Adipocyte (in vitro differentiated cells): ENCODE measurements around the gene CABP2.
"Not testable (repeated sequence)": the region's sequence is repeated elsewhere in the genome, so short reads cannot be mapped to it uniquely, and the experiment has no call there.

Source experiments
- DNase-seq: peaks from one replicate; pipeline ENCODE4 v3.0.0-alpha.2; 2015; ENCODE audit warnings: low read depth
- H3K27me3 ChIP-seq: replicated peaks from 2 replicates; pipeline ENCODE4 v1.7.0; 2013; ENCODE audit warnings: mild to moderate bottlenecking, low read length, moderate library complexity; ENCODE audit not compliant: control insufficient read depth, insufficient read depth
- H3K36me3 ChIP-seq: 2 replicates; pipeline ENCODE4 v1.7.0; 2013; ENCODE audit warnings: low read length, mild to moderate bottlenecking, moderate library complexity; ENCODE audit not compliant: control insufficient read depth, insufficient read depth, severe bottlenecking
- H3K4me1 ChIP-seq: 2 replicates; pipeline ENCODE4 v1.7.0; 2013; ENCODE audit warnings: mild to moderate bottlenecking, low read length, moderate library complexity; ENCODE audit not compliant: control insufficient read depth, insufficient read depth
- H3K4me3 ChIP-seq: 2 replicates; pipeline ENCODE4 v1.7.0; 2013; ENCODE audit warnings: mild to moderate bottlenecking, low read length, moderate library complexity
- H3K9ac ChIP-seq: 2 replicates; pipeline ENCODE4 v1.7.0; 2013; ENCODE audit warnings: mild to moderate bottlenecking, low read length, moderate library complexity
- H3K9me3 ChIP-seq: 2 replicates; pipeline ENCODE4 v1.7.0; 2013; ENCODE audit warnings: mild to moderate bottlenecking, low read length, moderate library complexity; ENCODE audit not compliant: control insufficient read depth

Gene CABP2

GRCh38 chr11:67482275-67482826 is 40.9 kb downstream of the CABP2 start:
- Histone ChIP-seq H3K36me3 (no peaks in the 10 kb centered on the region), H3K9ac (peak overlapping the region; percentile 92), H3K4me3 (peak overlapping the region; percentile 82), H3K27me3 (no peaks in the 10 kb centered on the region), H3K9me3 (no peaks in the 10 kb centered on the region), H3K4me1 (peaks cover 7% of the 10 kb centered on the region)
- DNase-seq = no peak

- H3K4me1 ChIP-seq, DNase-seq, H3K36me3 ChIP-seq, H3K9me3 ChIP-seq, H3K27me3 ChIP-seq, H3K9ac ChIP-seq, H3K4me3 ChIP-seq: not testable (repeated sequence)
Measured at GRCh38 chr11:67477344-67478050, 45.7 kb downstream of the CABP2 start.

- not testable (repeated sequence) for H3K4me1 ChIP-seq, H3K9ac ChIP-seq, H3K9me3 ChIP-seq, H3K36me3 ChIP-seq, DNase-seq, H3K27me3 ChIP-seq, H3K4me3 ChIP-seq
Measured at GRCh38 chr11:67476692-67477091, 46.6 kb downstream of the CABP2 start.

DNA sequence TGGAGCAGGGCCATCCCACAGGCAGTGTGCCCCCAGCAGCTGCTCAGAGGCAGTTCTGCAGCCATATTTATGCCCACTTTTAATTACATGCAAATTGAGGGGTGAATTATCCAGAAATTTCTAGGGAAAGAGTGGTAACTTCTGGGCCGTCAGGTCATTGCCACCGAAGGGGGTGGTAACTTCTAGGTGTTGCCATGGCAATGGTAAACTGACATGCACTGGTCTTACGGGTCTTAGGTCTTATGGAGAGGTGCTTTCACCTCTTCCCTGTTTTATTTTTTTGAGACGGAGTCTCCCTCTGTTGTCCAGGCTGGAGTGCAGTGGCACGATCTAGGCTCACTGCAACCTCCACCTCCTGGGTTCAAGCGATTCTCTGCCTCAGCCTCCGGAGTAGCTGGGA is 50.4 kb downstream of the CABP2 start:
- no peaks in the 10 kb centered on the region for H3K9me3 ChIP-seq
- H3K9ac ChIP-seq = no peak overlapping the region
- no peak for DNase-seq
- no peaks in the 10 kb centered on the region for H3K27me3 ChIP-seq
- no peaks in the 10 kb centered on the region for H3K36me3 ChIP-seq
- H3K4me3 ChIP-seq = no peak overlapping the region
- H3K4me1 ChIP-seq = peaks cover 7% of the 10 kb centered on the region

- H3K9ac ChIP-seq = no peak overlapping the region
- peaks cover 10% of the 10 kb centered on the region for H3K4me1 ChIP-seq
- DNase-seq = no peak
- H3K27me3 ChIP-seq = no peaks in the 10 kb centered on the region
- no peaks in the 10 kb centered on the region for H3K36me3 ChIP-seq
- H3K4me3 ChIP-seq = no peak overlapping the region
- H3K9me3 ChIP-seq = no peaks in the 10 kb centered on the region
Measured at GRCh38 chr11:67470337-67471002, 52.8 kb downstream of the CABP2 start.

GRCh38 chr11:67469508-67469811 is 53.8 kb downstream of the CABP2 start:
- no peaks in the 10 kb centered on the region for H3K36me3 ChIP-seq
- DNase-seq = no peak
- peaks cover 10% of the 10 kb centered on the region for H3K4me1 ChIP-seq
- no peaks in the 10 kb centered on the region for H3K9me3 ChIP-seq
- H3K27me3 ChIP-seq = no peaks in the 10 kb centered on the region
- peak overlapping the region; percentile 83 for H3K4me3 ChIP-seq
- H3K9ac ChIP-seq = peak overlapping the region; percentile 88
